C4-2B (cell line): Measurements from ENCODE around the gene ACAD10.

Experiments used
- H3K27ac ChIP-seq: fragments of 450-650 bp; 2 replicates; pipeline ENCODE4 v1.5.1; 2017
- CTCF ChIP-seq: fragments of 450-650 bp; conservative IDR thresholded peaks from 2 replicates; pipeline ENCODE4 v1.5.1; 2017; ENCODE audit warnings: mild to moderate bottlenecking
- ZFX ChIP-seq: fragments of 450-650 bp; IDR thresholded peaks from 2 replicates; pipeline ENCODE4 v1.6.1; 2017

The ACAD10 gene

GRCh38 chr12:111781085-111781658, 95.3 kb downstream of the ACAD10 start:
- no peak overlapping the region for H3K27ac ChIP-seq
- TF ChIP-seq CTCF (no peak), ZFX (no peak)

GRCh38 chr12:111783046-111783445, 97.2 kb downstream of the ACAD10 start:
- no peak for TF ChIP-seq CTCF
- no peak for TF ChIP-seq ZFX
- no peak overlapping the region for H3K27ac ChIP-seq

GRCh38 chr12:111784953-111785352, 99.1 kb downstream of the ACAD10 start:
- H3K27ac ChIP-seq, result no peak overlapping the region

GRCh38 chr12:111785651-111786050, 99.8 kb downstream of the ACAD10 start:
- TF ChIP-seq CTCF (no peak), ZFX (no peak)
- H3K27ac ChIP-seq, result no peak overlapping the region

More at GRCh38 chr12:111784953-111785352, 99.1 kb downstream of the ACAD10 start:
- TF ChIP-seq ZFX (no peak), CTCF (no peak)

GRCh38 chr12:111788178-111788654, 102.4 kb downstream of the ACAD10 start:
- TF ChIP-seq ZFX, result no peak
- TF ChIP-seq CTCF, result no peak; the same call in 1 of the 2 replicates
- no peak overlapping the region for H3K27ac ChIP-seq

GRCh38 chr12:111789779-111790178, 103.9 kb downstream of the ACAD10 start:
- no peak overlapping the region for H3K27ac ChIP-seq
- TF ChIP-seq CTCF, result no peak
- no peak for TF ChIP-seq ZFX

GRCh38 chr12:111791507-111791906, 105.7 kb downstream of the ACAD10 start:
- H3K27ac ChIP-seq, result no peak overlapping the region
- TF ChIP-seq ZFX (no peak), CTCF (no peak)
